ENCODE results near the gene PHAF1. TPM values are rescaled to one million over a fixed set of nuclear protein-coding genes. Genes with fewer than 3 reads are reported as not detected.

Gene PHAF1
- total and polyA plus RNA-seq, 2 of the 13 experiments (the other 11 are each of a cell fraction or from before 2014, with no cell fraction given): 48.3 to 174 TPM

- 0 out of 2 replicates have a peak, but pooled peaks have one; percentile 64 for TF ChIP-seq HBP1 (CRISPR knock-in tag; IDR thresholded peaks at IDR 0.05; ENCODE audit: low read depth)
- TF ChIP-seq NR2F1 (CRISPR knock-in tag; IDR thresholded peaks at IDR 0.05): peak; percentile 68 to 80; a peak in 3 of 4 replicates
- peak; percentile 94 for TF ChIP-seq SPEN (CRISPR knock-in tag; IDR thresholded peaks at IDR 0.05; ENCODE audit: low read depth)
- no peak for TF ChIP-seq ZNF18 (CRISPR knock-in tag; IDR thresholded peaks at IDR 0.05; ENCODE audit: insufficient replicate concordance)
- TF ChIP-seq BCL6 (CRISPR knock-in tag; IDR thresholded peaks at IDR 0.05): peak; percentile 97
- TF ChIP-seq ZNF616 (CRISPR knock-in tag; IDR thresholded peaks at IDR 0.05; ENCODE audit: low read depth): no peak
- no peak; the same call in 1 of the 2 replicates for TF ChIP-seq MEIS1 (CRISPR knock-in tag; IDR thresholded peaks at IDR 0.05; ENCODE audit: borderline replicate concordance)
- TF ChIP-seq NFE2 (CRISPR knock-in tag; IDR thresholded peaks at IDR 0.05): no peak
- TF ChIP-seq ZNF879 (CRISPR knock-in tag; IDR thresholded peaks at IDR 0.05): peak; percentile 69; the same call in 1 of the 2 replicates
- peak; percentile 78; the same call in 1 of the 2 replicates for TF ChIP-seq ZNF576 (CRISPR knock-in tag; IDR thresholded peaks at IDR 0.05)
- TF ChIP-seq ARID5B (CRISPR knock-in tag; IDR thresholded peaks at IDR 0.05): peak; percentile 91
- TF ChIP-seq ZNF512B (CRISPR knock-in tag; IDR thresholded peaks at IDR 0.05; ENCODE audit: borderline replicate concordance): no peak
- no peak for TF ChIP-seq HHEX (CRISPR knock-in tag; IDR thresholded peaks at IDR 0.05)
- no peak for TF ChIP-seq ZNF512 (CRISPR knock-in tag; IDR thresholded peaks at IDR 0.05)
These were observed 54.9 kb downstream of the PHAF1 start, which contains the start of gene HSF4 (continued) for GRCh38 chr16:67164599-67165061.

Measured in HepG2 (cell line).